ENCODE results near the gene CRYBB1. TPM values are rescaled to one million over a fixed set of nuclear protein-coding genes. Genes with fewer than 3 reads are reported as not detected.

Gene CRYBB1
- total RNA-seq, 3 donors from 2014 or later (not counting 1 experiment from before 2014, with no cell fraction given) = not detected

- Mint-ChIP-seq H3K36me3 (no peaks in the 10 kb centered on the region), H3K27me3 (ENCODE audit: low read depth in 2 of 2) (no peaks in the 10 kb centered on the region), H3K4me3 (peak overlapping the region; percentile 92), H3K27ac (peak overlapping the region; percentile 92 to 94), H3K4me1 (peaks cover 64 to 76% of the 10 kb centered on the region in 2 donors), H3K9me3 (no peaks in the 10 kb centered on the region)
- no peaks in the 10 kb centered on the region for H3K9me3 ChIP-seq (ENCODE audit: control insufficient read depth, insufficient read depth, low read length)
- peaks cover 4% of the 10 kb centered on the region for H3K36me3 ChIP-seq (ENCODE audit: control insufficient read depth, insufficient read depth, low read length)
- no peaks in the 10 kb centered on the region for H3K27me3 ChIP-seq (ENCODE audit: control insufficient read depth, insufficient read depth, low read length)
- peak overlapping the region; percentile 57 for H3K27ac ChIP-seq (ENCODE audit: low read length)
- no peak for TF ChIP-seq CTCF (IDR thresholded peaks at IDR 0.05)
- DNase-seq = no peak
- peaks cover 82% of the 10 kb centered on the region for H3K4me1 ChIP-seq (ENCODE audit: control insufficient read depth, insufficient read depth, low read length)
- peak overlapping the region; percentile 83 for H3K4me3 ChIP-seq (ENCODE audit: low read length)
- 67% methylated on average over 3 of the region's 4 CpGs for WGBS (ENCODE audit: insufficient coverage)
- intact Hi-C loops (cut with micrococcal nuclease) = loop anchor here (2.0 to 5.0 kb wide), 2 partner anchors 17 to 41 kb away; no protein-coding TSS in a partner anchor
- no peak for ATAC-seq
These were observed 29.7 kb downstream of the CRYBB1 start for GRCh38 chr22:26587991-26588613.

GRCh38 chr22:26586556-26587325 is 31.1 kb downstream of the CRYBB1 start:
- Histone ChIP-seq H3K4me3 (ENCODE audit: low read length) (no peak overlapping the region), H3K27ac (ENCODE audit: low read length) (peak overlapping the region; percentile 42), H3K4me1 (ENCODE audit: control insufficient read depth, insufficient read depth, low read length) (peaks cover 75% of the 10 kb centered on the region), H3K36me3 (ENCODE audit: control insufficient read depth, insufficient read depth, low read length) (peaks cover 13% of the 10 kb centered on the region), H3K9me3 (ENCODE audit: control insufficient read depth, insufficient read depth, low read length) (no peaks in the 10 kb centered on the region), H3K27me3 (ENCODE audit: control insufficient read depth, insufficient read depth, low read length) (no peaks in the 10 kb centered on the region)
- Mint-ChIP-seq H3K27ac (peak overlapping the region; percentile 92 to 94), H3K27me3 (ENCODE audit: low read depth in 2 of 2) (no peaks in the 10 kb centered on the region), H3K36me3 (no peaks in the 10 kb centered on the region), H3K4me3 (peak overlapping the region; percentile 87), H3K4me1 (peaks cover 60 to 69% of the 10 kb centered on the region in 2 donors), H3K9me3 (no peaks in the 10 kb centered on the region)
- TF ChIP-seq CTCF (IDR thresholded peaks at IDR 0.05) = no peak
- peak in 1 of 2 donors; percentile 59 for DNase-seq
- WGBS (ENCODE audit: insufficient coverage) = 32% methylated on average over 10 of the region's 11 CpGs
- intact Hi-C loops (cut with micrococcal nuclease) = loop anchor here (2.0 to 5.0 kb wide), 2 partner anchors 16 to 39 kb away; no protein-coding TSS in a partner anchor
- peak; percentile 22 to 38 (median 33) for ATAC-seq

- no peak for TF ChIP-seq CTCF (IDR thresholded peaks at IDR 0.05)
- Mint-ChIP-seq H3K27ac (peak overlapping the region; percentile 92 to 94), H3K4me1 (peaks cover 67 to 76% of the 10 kb centered on the region in 2 donors), H3K27me3 (ENCODE audit: low read depth in 2 of 2) (no peaks in the 10 kb centered on the region), H3K4me3 (peak overlapping the region; percentile 82), H3K36me3 (no peaks in the 10 kb centered on the region), H3K9me3 (no peaks in the 10 kb centered on the region)
- no peak for ATAC-seq
- Histone ChIP-seq H3K9me3 (ENCODE audit: control insufficient read depth, insufficient read depth, low read length) (no peaks in the 10 kb centered on the region), H3K27me3 (ENCODE audit: control insufficient read depth, insufficient read depth, low read length) (no peaks in the 10 kb centered on the region), H3K27ac (ENCODE audit: low read length) (peak overlapping the region; percentile 15), H3K36me3 (ENCODE audit: control insufficient read depth, insufficient read depth, low read length) (peaks cover 20% of the 10 kb centered on the region), H3K4me3 (ENCODE audit: low read length) (no peak overlapping the region), H3K4me1 (ENCODE audit: control insufficient read depth, insufficient read depth, low read length) (peaks cover 73% of the 10 kb centered on the region)
- DNase-seq = no peak
- intact Hi-C loops (cut with micrococcal nuclease) = loop anchor here (5.0 kb wide), 1 partner anchor 38 kb away; no protein-coding TSS in a partner anchor
- 44% methylated on average over 11 of the region's 11 CpGs for whole genome bisulfite sequencing (ENCODE audit: insufficient coverage)
These were observed 32.6 kb downstream of the CRYBB1 start for GRCh38 chr22:26585104-26585790.

Data from natural killer cell (primary cell).